ENCODE data around the gene TBC1D24. TPM values are rescaled to one million over a fixed set of nuclear protein-coding genes. Genes with fewer than 3 reads are reported as not detected.

The TBC1D24 gene
- 6.5 and 7.4 TPM in 2 replicates for total RNA-seq

GRCh38 chr16:2474877-2475412, at the start of gene TBC1D24:
TBC1D24 (plus strand) TSS chr16:2475127; CDS start chr16:2496149, 21,022 bp downstream.

GRCh38 chr16:2429034-2429770, 45.7 kb upstream of the TBC1D24 start, which contains the start of gene CCNF:
CCNF (plus strand) TSS chr16:2429447; CDS start chr16:2429482, 35 bp downstream.

GRCh38 chr16:2459647-2460390, 15.1 kb upstream of the TBC1D24 start, which contains the start of gene TEDC2:
TEDC2 (plus strand) TSS chr16:2460109; CDS start chr16:2460145, 36 bp downstream.

GRCh38 chr16:2471016-2471652, 3.8 kb upstream of the TBC1D24 start, which contains the start of gene NTN3:
NTN3 (plus strand) TSS chr16:2471297; CDS start chr16:2471702, 405 bp downstream.

GRCh38 chr16:2513405-2514332, 38.7 kb downstream of the TBC1D24 start, which contains the start of gene ATP6V0C:
ATP6V0C (plus strand) TSS chr16:2513952; CDS start chr16:2514104, 152 bp downstream.

GRCh38 chr16:2520097-2520783, 45.3 kb downstream of the TBC1D24 start, which contains the start of gene AMDHD2:
AMDHD2 (plus strand) TSS chr16:2520371; CDS start chr16:2520459, 88 bp downstream.

GRCh38 chr16:2531371-2531695, 56.4 kb downstream of the TBC1D24 start, which contains the start of gene CEMP1:
CEMP1 (minus strand) TSS chr16:2531408; CDS start chr16:2531073, 335 bp downstream.

GRCh38 chr16:2537451-2538379, 62.8 kb downstream of the TBC1D24 start, which contains the start of gene PDPK1:
PDPK1 (plus strand) TSS chr16:2538021; CDS start chr16:2538113, 92 bp downstream.

Other genes starting within 250 kb of the TBC1D24 start
- 4.5 TPM in 1 of 2 replicates, not detected in the other for gene DNASE1L2, start 238.7 kb upstream of the TBC1D24 start, total RNA-seq
- 20.4 and 29.7 TPM in 2 replicates for gene ECI1, start 223.5 kb upstream of the TBC1D24 start, total RNA-seq
- gene RNPS1, start 207.0 kb upstream of the TBC1D24 start, total RNA-seq = 87.1 and 98.5 TPM in 2 replicates
- 0.68 and 1.1 TPM in 2 replicates for gene ABCA3, start 134.4 kb upstream of the TBC1D24 start, total RNA-seq
- gene CCNF, start 45.7 kb upstream of the TBC1D24 start, total RNA-seq = 3.3 and 3.6 TPM in 2 replicates
- gene TEDC2, start 15.0 kb upstream of the TBC1D24 start, total RNA-seq = 1.4 and 2.1 TPM in 2 replicates
- 1.1 TPM in 1 of 2 replicates, not detected in the other for gene NTN3, start 3.8 kb upstream of the TBC1D24 start, total RNA-seq
- gene ATP6V0C, start 38.8 kb downstream of the TBC1D24 start, total RNA-seq = 31.5 and 50.9 TPM in 2 replicates
- 21.1 and 34.5 TPM in 2 replicates for gene AMDHD2, start 45.2 kb downstream of the TBC1D24 start, total RNA-seq
- not detected in 2 replicates for gene CEMP1, start 56.3 kb downstream of the TBC1D24 start, total RNA-seq
- 18.4 and 20.2 TPM in 2 replicates for gene PDPK1, start 62.9 kb downstream of the TBC1D24 start, total RNA-seq
- 16.0 and 17.8 TPM in 2 replicates for gene KCTD5, start 207.4 kb downstream of the TBC1D24 start, total RNA-seq
- gene PRSS27, start 245.1 kb downstream of the TBC1D24 start, total RNA-seq = 0.05 and 0.12 TPM in 2 replicates

All from cardiac ventricle fibroblast (primary cell).